DMS114 treated with DMSO at 0.1 percent for 48 hours (cell line): ENCODE results near the gene SLC38A10.

Experiments
- DNase-seq: peaks from one replicate; lab custom pipeline; 2025; ENCODE audit not compliant: unreplicated experiment; lab: John Stamatoyannopoulos, UW

SLC38A10 gene

GRCh38 chr17:81299846-81300585, 4.9 kb upstream of the SLC38A10 start:
- DNase-seq: no peak

- no peak for DNase-seq
These were observed 4.1 kb upstream of the SLC38A10 start for GRCh38 chr17:81298991-81299738.

GRCh38 chr17:81298325-81298990, 3.4 kb upstream of the SLC38A10 start:
- no peak for DNase-seq

- peak; percentile 25 for DNase-seq
These were observed 722 bp upstream of the SLC38A10 start for GRCh38 chr17:81295676-81296381.

GRCh38 chr17:81294512-81295030, 536 bp downstream of the SLC38A10 start:
- no peak for DNase-seq

GRCh38 chr17:81292450-81292849, 2.7 kb downstream of the SLC38A10 start:
- DNase-seq: no peak

GRCh38 chr17:81291662-81292061, 3.4 kb downstream of the SLC38A10 start:
- no peak for DNase-seq

- no peak for DNase-seq
These were observed 4.9 kb downstream of the SLC38A10 start for GRCh38 chr17:81290230-81290629.

- DNase-seq: no peak
These were observed 5.5 kb downstream of the SLC38A10 start for GRCh38 chr17:81289627-81290026.

GRCh38 chr17:81288715-81289114, 6.4 kb downstream of the SLC38A10 start:
- DNase-seq: no peak

GRCh38 chr17:81287741-81288430, 7.2 kb downstream of the SLC38A10 start:
- no peak for DNase-seq

- DNase-seq: no peak
These were observed 8.0 kb downstream of the SLC38A10 start for GRCh38 chr17:81287152-81287551.

GRCh38 chr17:81286491-81287145, 8.5 kb downstream of the SLC38A10 start:
- DNase-seq: no peak

- no peak for DNase-seq
These were observed 9.2 kb downstream of the SLC38A10 start for GRCh38 chr17:81285894-81286293.

- no peak for DNase-seq
These were observed 9.8 kb downstream of the SLC38A10 start for GRCh38 chr17:81285179-81285878.

- no peak for DNase-seq
These were observed 12.2 kb downstream of the SLC38A10 start for GRCh38 chr17:81282876-81283275.

GRCh38 chr17:81282141-81282540, 13.0 kb downstream of the SLC38A10 start:
- no peak for DNase-seq

GRCh38 chr17:81280571-81280970, 14.5 kb downstream of the SLC38A10 start:
- DNase-seq: no peak
